Embryonic facial prominence (tissue), 1 donor: ENCODE data around the gene HHAT.
A peak's percentile ranks its signal among the peaks of the same experiment; 100 is the strongest.

Source experiments
- DNase-seq: peaks from one replicate; pipeline ENCODE4 v3.0.0-alpha.2; 2016; ENCODE audit errors: extremely low spot score

HHAT gene

DNA sequence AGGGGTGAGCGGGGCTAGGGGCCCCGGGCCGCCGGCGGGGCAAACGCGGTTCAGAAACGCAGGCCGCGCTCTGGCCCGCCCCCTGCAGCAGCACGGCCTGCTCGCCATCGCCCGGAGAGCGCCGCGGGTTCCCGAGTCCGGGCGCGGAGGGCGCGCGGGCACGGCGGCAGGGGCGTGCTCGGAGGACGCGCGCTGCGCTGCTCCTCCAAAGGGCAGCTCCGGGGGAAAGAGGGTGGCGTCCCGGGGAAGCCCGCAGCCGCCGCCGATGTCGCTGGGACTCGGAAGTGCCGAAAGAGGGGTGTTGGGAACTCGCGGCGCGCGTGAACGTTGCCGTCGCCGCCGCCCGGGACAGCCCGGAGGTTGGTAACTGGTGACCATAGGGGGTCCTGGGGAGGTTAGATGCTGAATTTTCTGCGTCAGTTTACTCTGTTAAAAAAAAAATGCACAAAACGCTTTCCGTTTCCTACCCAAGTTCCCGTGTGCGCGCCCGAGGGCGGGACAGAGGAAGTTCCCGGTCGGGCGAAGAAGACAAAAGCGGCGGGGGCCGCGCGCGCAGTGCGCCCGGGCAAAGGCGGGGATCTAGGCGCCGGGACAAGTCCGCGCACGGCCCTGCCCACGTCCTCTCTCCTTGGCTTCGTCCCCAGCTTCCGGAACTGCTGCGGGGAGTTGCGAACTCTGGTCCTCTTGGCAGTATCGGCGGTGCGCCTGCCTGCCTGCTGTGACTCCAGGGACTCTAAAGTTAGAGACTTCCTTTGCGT lies at the start of gene HHAT:
Gene HHAT (plus strand): TSS at position 157 of the 758 bp plus-strand sequence. CDS start 20,074 bp downstream, outside the sequence.
- DNase-seq, result peak; percentile 51

DNA sequence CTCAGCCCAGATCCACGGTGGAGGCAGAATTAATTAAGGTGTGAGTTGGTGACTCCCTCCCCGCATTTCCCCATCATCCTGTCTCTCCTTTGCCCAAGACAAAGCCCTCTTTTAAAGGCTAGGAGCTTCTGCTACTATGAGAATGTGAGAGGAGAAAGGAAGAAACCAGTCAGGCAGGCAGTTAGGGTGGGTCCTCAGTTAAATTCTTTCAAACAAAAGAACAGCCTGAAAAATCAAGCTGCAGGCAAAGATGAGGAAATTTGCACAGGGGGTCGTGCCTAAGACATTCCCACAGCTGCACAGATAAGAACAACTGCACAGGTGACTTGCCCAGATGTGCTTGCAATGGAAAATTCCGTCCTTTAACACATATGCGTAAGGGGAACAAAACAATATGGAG lies 48.5 kb upstream of the HHAT start:
- DNase-seq, result no peak

DNA sequence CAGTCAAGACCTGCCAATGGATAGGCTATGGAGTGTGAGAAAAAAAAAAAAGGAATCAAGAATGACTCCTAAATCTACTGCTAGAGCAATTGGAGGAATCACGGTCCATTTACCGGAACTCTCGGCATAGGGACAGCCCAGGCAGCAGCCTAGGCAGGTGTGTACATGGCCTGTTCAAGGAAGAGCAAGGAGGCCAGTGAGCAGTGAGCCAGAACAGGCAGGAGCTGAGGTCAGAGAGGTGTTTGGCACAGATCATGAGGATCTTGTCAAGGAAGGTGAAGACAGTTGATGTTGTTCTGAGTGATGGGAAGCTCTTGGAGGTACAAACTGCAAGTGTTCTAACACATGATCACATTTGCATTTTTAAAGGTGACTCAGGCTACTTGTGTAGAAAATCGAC lies 40.6 kb upstream of the HHAT start:
- no peak for DNase-seq

DNA sequence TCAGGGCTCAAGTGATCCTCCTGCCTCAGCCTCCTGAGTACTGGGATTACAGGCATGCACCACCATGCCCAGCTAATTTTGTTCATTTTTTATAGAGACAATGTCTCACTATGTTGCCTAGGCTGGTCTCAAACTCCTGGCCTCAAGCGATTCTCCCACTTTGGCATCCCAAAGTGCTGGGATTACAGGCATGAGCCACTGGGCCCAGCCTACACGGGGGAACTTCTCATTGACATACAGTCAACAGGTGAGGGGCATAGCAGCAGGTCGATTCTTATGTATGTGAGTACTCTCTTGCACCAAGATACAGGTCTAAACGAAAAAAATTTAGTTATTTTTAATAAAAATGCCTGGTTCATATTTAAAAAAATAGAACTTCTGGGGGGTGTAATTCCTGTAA lies 39.5 kb upstream of the HHAT start:
- DNase-seq, result no peak

DNA sequence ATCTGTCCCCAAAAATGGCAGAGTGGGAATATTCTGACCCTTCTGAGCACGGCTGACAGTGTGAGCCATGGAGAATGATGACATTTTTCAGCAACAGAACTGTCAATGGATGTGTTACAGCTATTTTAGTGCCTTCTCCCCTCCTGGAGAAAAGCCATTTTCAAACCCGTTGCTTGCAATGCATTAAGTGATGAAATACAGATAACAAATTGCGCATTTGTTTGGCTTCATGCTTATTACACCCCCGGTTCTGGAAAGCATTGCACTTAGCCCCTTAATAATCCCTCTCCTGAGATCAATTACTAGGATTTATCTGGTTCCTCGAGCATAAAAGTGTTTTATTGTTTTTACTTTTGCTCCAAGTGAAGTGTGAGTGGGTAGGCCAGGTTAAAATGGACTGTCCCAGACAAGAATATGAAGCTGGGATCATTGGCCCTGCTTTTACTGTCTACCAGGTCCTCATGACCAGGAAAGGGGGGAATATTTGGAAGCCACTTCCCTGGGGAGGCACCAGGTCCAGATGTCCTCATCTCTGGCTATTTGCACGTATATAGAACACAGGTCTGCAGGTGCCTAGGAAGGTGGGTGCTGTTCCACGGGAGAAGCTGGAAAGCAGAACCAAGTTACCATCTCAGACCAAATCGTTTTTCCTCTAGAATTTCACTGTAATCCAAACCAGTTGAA lies 37.5 kb upstream of the HHAT start:
- DNase-seq, result no peak

DNA sequence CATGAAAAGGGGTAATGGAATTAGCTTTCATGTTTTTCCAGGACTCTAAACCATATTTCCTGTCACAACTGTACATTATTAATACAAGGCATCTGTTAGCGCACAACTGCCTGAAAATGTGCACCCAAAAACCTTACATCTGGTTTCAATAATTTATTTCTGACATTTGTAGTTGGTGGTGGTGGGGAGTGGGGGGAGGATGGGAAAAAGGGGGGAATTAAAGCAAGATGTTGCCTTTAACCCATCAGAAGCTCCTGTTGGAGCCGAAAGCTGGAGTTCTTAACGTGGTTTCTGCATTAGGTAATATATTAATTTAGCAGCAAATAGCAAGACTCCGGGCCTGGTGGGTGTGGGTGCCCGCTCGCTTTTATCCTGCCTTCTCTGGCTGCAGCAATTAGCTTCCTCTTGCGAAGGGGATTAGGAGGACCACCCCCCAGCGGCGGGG lies 36.9 kb upstream of the HHAT start:
- DNase-seq, result peak; percentile 93

DNA sequence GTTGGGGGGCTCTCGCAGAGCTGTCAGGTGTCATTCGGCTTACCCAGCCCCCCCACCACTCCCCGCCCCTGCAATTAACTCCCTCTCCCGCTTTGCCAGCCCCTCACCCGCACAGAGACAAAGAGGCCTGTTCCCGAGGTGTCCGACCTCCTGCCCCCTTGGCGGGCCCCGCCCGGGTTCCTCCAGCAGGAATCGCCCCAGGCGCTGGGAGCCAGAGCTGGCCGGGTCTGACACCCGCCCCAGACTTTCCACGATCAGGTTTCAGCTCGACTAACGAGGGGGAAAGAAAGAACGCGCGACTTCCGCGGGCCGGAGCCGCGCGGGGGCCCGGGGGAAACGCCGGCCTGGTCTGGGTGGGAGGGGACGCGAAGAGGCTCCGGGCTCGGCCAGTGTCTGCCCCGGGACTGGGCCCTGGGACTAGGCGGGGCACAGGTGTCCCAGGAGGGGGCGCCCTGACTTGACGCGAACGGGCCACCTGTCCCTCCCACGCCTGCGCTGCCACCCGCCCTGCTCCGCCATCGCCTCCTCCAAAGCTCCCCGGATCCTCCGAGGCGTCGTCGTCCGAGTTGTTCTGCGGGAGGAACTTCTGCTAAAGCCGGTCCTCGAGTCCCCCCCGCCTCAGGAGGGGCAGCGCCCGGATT lies 36.4 kb upstream of the HHAT start:
- DNase-seq, result peak; percentile 72

DNA sequence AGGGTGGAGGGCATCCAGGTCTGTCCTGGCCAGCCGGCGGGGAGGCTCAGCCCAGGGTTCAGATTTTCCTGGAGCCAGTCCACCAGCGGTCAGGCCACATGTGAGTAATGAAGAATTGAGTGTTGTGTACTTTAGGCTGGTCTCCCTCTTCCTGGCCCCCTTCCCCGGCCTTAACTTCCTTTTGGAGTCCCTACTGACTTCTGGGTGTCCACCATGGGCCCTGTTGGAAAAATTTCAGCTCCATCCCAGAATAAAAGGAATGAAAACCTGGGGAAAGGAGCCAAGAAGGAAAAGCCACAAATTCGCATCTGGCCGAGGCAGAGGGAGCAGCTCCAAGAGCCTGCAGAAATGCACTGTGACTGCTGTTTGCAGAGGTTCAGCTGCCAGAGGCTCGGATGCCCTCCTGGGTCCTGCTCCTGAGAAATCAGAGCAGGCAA lies 35.5 kb upstream of the HHAT start:
- peak; percentile 79 for DNase-seq

DNA sequence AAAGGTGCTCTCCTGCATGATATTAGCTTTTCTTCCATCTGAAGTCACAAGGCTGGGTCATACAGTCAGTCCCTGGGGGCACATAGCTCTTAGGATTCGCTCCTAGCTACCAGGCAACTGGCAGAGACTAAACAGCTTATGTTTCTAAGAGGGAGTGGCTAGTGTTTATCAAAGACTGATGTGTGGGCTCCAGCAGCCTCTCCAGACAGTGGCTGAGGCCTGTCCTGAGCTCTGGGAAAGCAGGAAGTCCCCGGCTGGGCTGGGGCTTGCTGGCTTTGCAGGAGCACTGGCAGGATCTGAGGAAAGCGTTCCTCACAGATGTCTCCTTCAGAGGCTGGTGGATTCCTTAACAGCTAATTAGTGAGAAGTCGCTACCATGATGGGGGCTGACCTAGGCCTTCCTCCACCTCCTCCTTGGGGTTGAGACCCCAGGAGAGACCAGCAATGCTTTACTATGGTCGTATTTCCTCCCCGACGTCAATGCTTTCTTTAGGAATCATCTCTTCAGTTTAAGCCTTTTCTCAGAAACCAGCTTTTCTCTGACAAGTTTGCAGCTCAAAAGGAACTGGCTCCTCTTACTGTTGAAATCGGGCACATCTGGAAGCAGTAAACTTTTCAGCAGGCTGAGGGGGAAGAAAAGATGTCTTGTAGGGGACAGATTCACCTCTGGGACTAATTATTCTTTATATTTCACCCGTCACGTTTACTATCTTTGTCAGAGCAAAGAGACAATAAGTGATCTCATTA lies 33.5 kb upstream of the HHAT start:
- DNase-seq, result peak; percentile 78

DNA sequence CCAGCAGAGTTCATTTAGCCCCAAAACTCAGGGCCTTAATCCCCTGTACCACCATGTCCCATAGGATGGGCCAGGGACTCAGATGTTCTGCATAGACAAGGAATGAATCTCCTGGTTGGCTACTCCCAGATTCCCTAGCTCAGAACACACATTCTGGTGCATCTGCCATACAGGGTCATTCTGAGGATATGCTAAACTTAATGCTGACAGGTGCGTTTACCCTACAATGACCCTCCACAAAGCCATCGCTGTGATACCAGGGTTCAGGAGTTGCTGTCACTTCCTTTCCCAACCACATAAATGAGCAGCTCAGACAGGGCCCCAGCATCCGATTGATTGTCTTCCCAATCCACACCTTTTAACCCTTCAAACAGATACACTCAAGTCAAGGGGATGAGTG lies 32.0 kb upstream of the HHAT start:
- no peak for DNase-seq

DNA sequence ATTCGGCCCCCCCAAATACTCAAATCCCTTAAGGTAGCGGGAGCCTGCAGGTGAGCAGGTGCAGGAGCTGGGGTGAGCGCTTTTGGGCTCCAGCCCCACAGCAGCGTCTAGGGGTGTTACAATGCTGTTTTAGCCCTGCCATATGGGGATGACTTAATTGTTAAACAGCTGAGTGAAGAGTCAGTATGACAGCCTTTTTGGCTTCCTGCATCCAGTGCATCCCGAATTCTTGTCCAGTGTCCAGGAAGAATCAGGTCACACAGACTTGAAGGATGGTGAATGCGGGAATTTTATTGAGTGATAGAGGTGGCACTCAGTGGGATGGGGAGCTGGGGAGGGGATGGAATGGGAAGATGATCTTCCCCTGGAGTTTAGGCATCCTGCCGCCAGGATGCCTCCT lies 30.4 kb upstream of the HHAT start:
- DNase-seq, result no peak

DNA sequence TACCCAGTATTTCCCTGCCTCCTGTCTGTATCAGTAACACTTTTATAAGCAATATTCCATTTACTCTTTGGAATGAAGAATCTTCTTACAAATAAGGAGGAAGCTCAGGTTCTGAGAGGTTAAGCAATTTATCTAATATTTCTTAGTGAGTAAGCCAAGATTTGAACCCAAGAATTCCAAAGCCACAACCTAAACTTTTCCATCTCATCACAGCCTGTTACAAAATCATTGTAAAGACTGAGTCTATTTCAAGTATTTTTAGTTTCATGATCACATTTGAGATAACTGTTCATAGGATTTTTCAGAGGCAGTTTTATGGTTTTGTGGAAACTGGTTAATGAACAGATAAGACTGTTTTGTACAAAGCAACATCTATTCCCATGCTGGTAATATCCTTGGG lies 29.8 kb upstream of the HHAT start:
- DNase-seq, result no peak

DNA sequence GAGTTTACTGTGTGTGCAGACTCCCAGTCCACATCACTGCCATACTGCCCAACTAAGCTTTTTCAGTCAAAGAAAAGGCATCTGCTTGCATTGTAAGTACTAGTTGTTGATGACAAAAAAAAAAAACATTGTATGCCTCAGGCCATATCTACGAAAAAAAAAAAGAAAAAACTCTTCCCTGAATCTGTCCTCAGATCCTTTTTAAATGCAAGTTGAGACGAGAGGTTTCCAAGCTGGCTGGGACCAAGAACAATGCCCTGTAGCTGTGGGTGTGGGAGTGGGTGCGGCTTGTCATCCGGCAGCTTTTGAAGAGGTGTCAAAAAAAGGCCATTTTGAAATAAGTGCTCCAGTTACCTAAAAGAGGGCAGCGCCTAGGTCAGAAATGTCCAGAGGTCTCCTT lies 29.2 kb upstream of the HHAT start:
- no peak for DNase-seq

DNA sequence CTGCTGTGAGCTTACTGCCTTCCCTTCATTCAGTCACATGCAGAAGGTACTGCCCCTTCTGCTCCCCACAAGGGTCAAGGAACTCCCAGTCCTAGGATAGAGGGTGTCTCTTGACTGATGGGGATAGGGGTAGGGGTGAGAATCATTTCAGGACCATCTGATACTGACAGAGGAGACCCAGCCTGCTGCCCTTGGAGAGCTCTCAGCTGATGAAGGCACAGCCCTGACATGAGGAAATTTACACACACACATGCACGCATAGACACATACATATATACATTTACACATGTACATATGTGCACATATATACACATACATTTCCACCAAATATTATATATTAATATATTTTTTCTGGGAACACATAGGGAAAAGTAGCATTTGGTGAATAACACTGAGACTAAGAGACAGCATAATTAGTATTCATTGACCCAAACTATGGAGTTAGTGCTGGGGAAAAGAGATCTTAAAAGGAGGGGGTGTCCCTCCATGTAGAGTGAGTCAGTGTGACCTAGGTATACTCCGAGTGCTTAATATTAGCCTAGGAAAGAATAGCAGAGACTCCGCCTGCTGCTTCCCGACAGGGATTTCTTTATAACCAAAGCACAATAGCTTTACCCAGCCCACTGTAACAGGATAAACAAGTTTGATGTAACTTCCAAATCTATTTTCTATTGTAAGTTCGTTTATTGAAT lies 27.6 kb upstream of the HHAT start:
- DNase-seq, result no peak

DNA sequence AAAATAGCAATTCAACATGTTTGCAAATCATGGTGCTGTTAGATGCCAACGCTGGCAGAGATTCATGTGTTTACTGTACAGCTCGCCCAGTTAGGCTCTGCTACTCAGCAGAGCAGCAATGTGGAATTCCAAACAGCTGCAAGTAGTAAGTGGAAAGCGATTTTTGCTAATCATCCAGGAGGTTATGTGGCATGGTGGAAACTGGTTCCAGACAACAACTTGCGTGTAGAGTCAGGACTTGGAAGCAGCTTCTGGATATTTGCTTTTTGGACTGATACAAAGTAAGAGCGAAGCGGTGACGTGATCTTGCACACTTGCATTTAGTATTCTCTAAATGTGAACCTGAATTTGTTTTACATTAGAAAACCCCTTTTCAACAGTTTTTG lies 27.1 kb upstream of the HHAT start:
- peak; percentile 72 for DNase-seq

DNA sequence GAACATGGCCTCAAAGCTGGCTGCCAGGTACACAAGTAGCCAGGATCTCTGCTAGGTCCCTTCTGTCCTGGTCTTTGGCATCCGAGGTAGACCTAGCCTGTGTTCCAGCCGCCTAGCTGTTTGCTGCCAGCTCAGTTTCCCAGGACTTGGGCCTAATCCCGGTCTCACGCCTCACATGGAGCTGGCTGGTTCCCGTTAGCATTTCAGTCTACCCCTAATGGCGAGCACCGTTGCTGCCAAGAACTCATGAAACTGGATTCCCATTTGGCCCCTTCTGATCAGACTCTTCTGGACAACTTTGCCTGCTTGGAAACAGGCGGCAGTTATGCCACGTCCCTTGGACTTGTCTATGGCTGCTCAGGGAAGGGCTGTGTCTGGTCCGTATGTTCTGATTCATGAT lies 26.2 kb upstream of the HHAT start:
- DNase-seq, result no peak

DNA sequence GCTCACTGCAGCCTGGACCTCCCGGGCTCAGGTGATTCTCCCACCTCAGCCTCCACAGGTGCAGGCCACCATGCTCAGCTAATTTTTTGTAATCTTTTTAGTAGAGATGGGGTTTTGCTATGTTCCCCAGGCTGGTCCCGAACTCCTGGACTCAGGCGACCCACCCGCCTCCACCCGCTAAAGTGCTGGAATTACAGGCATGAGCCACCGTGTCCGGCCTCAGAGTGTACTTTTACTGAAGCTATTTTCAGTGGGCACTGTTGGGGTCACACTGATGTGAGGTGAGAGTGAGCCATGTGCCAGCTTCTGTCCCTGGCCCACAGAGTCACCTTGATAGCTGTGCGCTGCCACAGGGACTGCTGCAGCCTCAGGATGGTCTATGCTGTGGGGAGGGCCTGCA lies 25.3 kb upstream of the HHAT start:
- no peak for DNase-seq

DNA sequence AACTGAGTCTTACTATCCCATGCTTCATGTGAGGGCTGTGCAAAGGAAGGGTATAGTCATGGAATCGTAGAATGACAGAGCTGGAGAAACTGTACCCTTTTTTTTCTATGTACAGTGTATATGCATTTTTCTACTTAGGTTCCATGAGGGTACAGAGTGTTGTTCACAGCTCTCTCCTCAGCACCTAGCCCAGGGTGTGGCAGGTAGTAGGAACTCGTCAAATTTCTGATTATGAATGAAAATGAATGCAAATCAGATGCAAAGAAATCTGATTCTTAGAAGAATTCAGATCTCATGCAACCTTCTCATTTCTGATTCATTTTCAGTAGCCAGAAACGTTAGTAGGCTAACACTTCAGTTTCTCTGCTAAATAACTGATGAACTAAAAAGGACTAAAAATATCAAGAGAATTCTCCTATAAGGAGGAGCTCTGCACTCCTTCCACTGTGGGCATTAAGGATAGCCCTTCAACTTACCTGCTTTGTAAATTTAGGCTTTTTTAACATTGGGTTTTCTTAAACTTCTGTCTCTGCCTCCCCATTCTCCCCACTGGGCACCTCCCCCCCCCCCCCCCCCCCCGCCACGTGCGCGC lies 18.0 kb upstream of the HHAT start:
- no peak for DNase-seq

DNA sequence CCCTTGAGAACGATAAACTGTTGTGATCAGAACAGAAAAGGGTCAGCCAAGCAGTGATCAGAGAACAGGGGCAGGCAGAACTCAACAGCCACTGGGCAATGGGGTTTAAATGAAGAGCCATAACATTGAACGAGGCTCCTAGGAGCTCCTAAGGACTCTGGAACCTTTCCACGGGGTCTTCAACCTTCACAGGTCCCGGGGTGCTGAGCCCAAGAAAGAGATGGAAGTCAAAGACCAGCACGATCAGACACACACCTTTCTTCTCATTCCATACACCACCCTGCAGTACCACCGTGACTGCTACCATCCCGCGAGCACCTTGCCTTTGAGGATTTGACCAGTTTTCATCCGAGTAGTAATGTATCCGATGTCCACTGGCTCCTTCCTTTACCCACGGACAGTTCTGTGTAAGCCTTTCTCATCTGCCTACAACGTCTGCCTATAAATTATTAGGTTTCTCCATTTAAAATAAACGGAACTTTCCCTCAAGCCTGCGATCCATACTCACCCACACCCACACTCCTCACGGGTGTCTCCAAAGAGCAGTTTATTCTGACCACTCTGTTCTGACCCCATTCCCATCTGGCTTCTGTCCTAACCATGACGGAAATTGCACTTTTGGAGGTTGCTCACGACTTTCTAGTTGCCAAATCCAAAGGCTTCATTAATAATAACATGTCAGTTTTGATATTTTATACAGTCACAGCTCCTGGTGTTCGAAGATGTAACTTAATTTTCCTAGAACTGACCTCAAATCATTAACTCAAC lies 16.8 kb upstream of the HHAT start:
- DNase-seq, result no peak

DNA sequence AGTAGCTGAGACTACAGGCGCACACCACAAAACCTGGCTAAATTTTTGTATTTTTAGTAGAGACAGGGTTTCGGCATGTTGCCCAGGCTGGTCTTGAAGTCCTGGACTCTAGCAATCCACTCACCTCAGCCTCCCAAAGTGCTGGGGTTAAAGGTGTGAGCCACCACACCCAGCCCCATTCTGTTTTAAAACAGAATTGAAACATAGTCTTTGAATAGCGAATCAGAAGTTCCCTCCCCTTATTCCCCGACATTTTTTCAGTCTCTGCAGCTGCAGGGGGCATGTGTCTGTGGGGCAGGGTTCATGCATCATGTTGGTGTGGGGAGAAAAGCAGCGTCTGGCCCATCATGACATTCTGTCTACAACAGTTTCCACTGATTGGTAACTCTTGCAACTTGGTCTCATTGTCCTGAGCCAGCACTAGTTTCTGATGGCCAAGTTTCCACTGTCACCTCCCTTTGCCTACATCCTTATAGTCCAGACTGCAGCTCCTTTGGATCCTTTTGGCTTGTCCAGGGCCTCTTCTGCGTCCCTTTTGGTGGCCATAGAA lies 15.6 kb upstream of the HHAT start:
- DNase-seq, result no peak
